PC-9 (cell line): ENCODE data around the gene BCKDHA.

Experiments
- EZH2 ChIP-seq: fragments of 200-600 bp; sonication (generic); IDR thresholded peaks from 2 replicates; pipeline ENCODE4 v1.8.0; 2017; ENCODE audit warnings: antibody characterized with exemption, low read depth
- TF ChIP-seq, protein P1 (sequence below): fragments of 200-600 bp; sonication (generic); conservative IDR thresholded peaks from 2 replicates; pipeline ENCODE4 v1.6.1; 2017; ENCODE audit warnings: mixed run types, antibody characterized with exemption, mild to moderate bottlenecking, moderate library complexity

DNA sequence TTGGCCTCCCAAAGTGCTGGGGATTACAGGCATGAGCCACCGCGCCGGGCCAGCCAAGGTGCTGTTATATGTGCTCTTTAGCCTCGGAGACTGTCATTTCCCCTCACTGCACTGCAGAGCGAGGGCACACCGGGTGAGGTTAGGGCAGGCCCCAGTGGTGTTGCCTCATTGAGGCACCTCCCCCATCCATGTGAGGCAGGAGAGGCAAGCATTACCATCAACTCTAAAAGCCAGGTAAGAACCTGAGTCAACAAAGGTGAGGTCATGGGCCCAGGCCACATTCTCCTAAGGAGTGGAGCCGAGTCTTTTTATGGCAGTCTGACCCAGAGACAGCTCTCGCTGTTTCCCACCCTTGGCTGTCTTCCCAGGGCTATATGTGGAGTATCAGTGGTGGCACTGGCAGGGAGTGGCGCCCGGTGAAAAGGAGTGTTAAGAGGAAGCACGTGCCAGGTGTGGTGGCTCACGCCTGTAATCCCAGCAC lies 18.6 kb downstream of the BCKDHA start:
- TF ChIP-seq, protein P1, sequence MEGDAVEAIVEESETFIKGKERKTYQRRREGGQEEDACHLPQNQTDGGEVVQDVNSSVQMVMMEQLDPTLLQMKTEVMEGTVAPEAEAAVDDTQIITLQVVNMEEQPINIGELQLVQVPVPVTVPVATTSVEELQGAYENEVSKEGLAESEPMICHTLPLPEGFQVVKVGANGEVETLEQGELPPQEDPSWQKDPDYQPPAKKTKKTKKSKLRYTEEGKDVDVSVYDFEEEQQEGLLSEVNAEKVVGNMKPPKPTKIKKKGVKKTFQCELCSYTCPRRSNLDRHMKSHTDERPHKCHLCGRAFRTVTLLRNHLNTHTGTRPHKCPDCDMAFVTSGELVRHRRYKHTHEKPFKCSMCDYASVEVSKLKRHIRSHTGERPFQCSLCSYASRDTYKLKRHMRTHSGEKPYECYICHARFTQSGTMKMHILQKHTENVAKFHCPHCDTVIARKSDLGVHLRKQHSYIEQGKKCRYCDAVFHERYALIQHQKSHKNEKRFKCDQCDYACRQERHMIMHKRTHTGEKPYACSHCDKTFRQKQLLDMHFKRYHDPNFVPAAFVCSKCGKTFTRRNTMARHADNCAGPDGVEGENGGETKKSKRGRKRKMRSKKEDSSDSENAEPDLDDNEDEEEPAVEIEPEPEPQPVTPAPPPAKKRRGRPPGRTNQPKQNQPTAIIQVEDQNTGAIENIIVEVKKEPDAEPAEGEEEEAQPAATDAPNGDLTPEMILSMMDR: no peak
- no peak for TF ChIP-seq EZH2
